ENCODE measurements around the gene ASTN2.

The ASTN2 gene

GRCh38 chr9:117189121-117189520, 225.7 kb downstream of the ASTN2 start:
- no peaks in the 10 kb centered on the region for H3K36me3 ChIP-seq
- H3K27me3 ChIP-seq = no peaks in the 10 kb centered on the region
- H3K4me3 ChIP-seq = no peak overlapping the region
- intact Hi-C loops (cut with DNase I; ENCODE audit: low total_unique reads) = no loop called here
- H3K9me3 ChIP-seq = no peaks in the 10 kb centered on the region
- no peak overlapping the region for H3K27ac ChIP-seq
- no peak for DNase-seq
- H3K4me1 ChIP-seq = no peaks in the 10 kb centered on the region
- TF ChIP-seq CTCF (IDR thresholded peaks at IDR 0.05) = no peak

GRCh38 chr9:117188394-117188793, 226.5 kb downstream of the ASTN2 start:
- no peak for DNase-seq
- Histone ChIP-seq H3K27me3 (no peaks in the 10 kb centered on the region), H3K4me3 (no peak overlapping the region), H3K27ac (no peak overlapping the region), H3K9me3 (no peaks in the 10 kb centered on the region), H3K4me1 (no peaks in the 10 kb centered on the region), H3K36me3 (no peaks in the 10 kb centered on the region)
- TF ChIP-seq CTCF (IDR thresholded peaks at IDR 0.05) = no peak
- intact Hi-C loops (cut with DNase I; ENCODE audit: low total_unique reads) = no loop called here

GRCh38 chr9:117187498-117187897, 227.4 kb downstream of the ASTN2 start:
- H3K27ac ChIP-seq = no peak overlapping the region
- H3K9me3 ChIP-seq = no peaks in the 10 kb centered on the region
- intact Hi-C loops (cut with DNase I; ENCODE audit: low total_unique reads) = no loop called here
- H3K36me3 ChIP-seq = no peaks in the 10 kb centered on the region
- TF ChIP-seq CTCF (IDR thresholded peaks at IDR 0.05) = no peak
- no peaks in the 10 kb centered on the region for H3K27me3 ChIP-seq
- no peak for DNase-seq
- no peaks in the 10 kb centered on the region for H3K4me1 ChIP-seq
- no peak overlapping the region for H3K4me3 ChIP-seq

- Histone ChIP-seq H3K36me3 (no peaks in the 10 kb centered on the region), H3K4me3 (no peak overlapping the region), H3K4me1 (no peaks in the 10 kb centered on the region), H3K27ac (no peak overlapping the region), H3K27me3 (no peaks in the 10 kb centered on the region), H3K9me3 (peaks cover 0 to 9% (median 4%) of the 10 kb centered on the region in 3 donors)
- intact Hi-C loops (cut with DNase I; ENCODE audit: low total_unique reads) = no loop called here
- no peak for TF ChIP-seq CTCF (IDR thresholded peaks at IDR 0.05)
- DNase-seq = no peak
These were observed 230.7 kb downstream of the ASTN2 start for GRCh38 chr9:117184173-117184572.

- DNase-seq = no peak
- Histone ChIP-seq H3K27ac (no peak overlapping the region), H3K36me3 (no peaks in the 10 kb centered on the region), H3K27me3 (no peaks in the 10 kb centered on the region), H3K4me3 (no peak overlapping the region), H3K9me3 (peaks cover 0 to 9% (median 4%) of the 10 kb centered on the region in 3 donors), H3K4me1 (no peaks in the 10 kb centered on the region)
- intact Hi-C loops (cut with DNase I; ENCODE audit: low total_unique reads) = no loop called here
- TF ChIP-seq CTCF (IDR thresholded peaks at IDR 0.05) = no peak
These were observed 232.8 kb downstream of the ASTN2 start for GRCh38 chr9:117182046-117182445.

GRCh38 chr9:117180896-117181445, 233.9 kb downstream of the ASTN2 start:
- Histone ChIP-seq H3K27ac (no peak overlapping the region), H3K27me3 (no peaks in the 10 kb centered on the region), H3K9me3 (peaks cover 0 to 9% (median 4%) of the 10 kb centered on the region in 3 donors), H3K36me3 (no peaks in the 10 kb centered on the region), H3K4me3 (no peak overlapping the region), H3K4me1 (no peaks in the 10 kb centered on the region)
- DNase-seq = no peak
- intact Hi-C loops (cut with DNase I; ENCODE audit: low total_unique reads) = no loop called here
- TF ChIP-seq CTCF (IDR thresholded peaks at IDR 0.05) = no peak
